ENCODE data around the gene INCA1. TPM values are rescaled to one million over a fixed set of nuclear protein-coding genes. Genes with fewer than 3 reads are reported as not detected.

INCA1 gene
- total RNA-seq, 4 donors from 2014 or later, result 0.73 to 1.4 (median 1.2) TPM

DNA sequence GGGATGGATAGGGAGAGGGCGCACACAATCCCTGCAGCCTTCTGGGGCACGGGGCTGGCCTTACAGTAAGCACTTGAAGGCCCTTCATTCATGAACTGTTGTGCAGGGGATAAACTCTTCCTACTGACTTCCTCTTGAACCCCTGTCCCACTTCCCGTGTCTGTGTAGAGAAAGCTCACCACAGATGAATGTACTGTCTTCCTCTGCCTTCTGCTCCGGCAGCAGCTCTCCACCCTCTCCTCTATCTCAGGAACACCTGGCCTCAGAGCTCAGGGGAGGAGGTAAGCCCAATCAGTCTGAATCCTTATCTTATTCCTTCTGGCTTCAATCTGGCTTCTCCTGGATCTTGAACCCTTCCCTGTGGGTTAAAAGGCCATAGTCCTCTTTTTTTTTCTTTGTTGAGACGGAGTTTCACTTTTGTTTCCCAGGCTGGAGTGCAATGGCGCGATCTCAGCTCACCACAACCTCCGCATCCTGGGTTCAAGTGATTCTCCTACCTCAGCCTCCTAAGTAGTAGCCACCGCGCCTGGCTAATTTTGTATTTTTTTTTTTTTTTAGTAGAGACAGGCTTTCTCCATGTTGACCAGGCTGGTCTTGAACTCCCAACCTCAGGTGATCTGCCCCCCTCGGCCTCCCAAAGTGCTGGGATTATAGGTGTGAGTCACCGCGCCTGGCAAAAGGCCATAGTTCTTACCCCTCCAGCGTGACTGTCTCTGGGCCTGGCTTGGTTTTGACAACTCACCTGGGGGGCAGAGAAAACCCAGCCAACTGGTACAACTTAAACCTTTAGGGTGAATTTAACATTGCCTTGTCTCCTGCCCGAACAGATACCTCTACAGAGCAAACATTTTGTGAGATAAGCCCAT is 45.1 kb upstream of the INCA1 start:
- H3K27ac ChIP-seq, result no peak overlapping the region

DNA sequence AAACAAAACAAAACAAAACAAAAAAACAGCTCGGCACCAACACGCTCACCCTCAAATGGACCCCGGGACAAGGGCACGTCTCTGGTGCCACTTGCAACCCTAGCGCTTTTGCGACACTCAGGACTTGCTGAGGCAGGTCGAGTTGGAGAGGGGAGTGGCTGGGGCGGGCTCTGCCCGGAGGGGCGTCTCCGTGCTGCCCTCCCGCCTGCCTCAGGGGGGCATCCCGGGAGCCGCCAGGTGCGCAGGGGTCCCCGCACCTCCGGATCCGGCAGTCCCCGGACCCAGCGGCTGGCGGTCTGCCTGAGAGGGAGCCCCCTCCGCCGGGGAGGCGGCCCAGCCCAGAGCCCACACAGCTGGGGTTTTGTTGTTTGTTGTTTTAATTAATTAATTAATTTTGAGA is 38.0 kb upstream of the INCA1 start, which contains the start of gene SLC52A1:
Gene SLC52A1 (minus strand): TSS at position 112 of the 400 bp plus-strand sequence. CDS start 820 bp downstream, outside the sequence.
- no peaks in the 10 kb centered on the region for H3K36me3 ChIP-seq

More for the DNA sequence above, 45.1 kb upstream of the INCA1 start:
- Histone ChIP-seq H3K4me3 (no peak overlapping the region), H3K27me3 (no peaks in the 10 kb centered on the region), H3K4me1 (no peaks in the 10 kb centered on the region), H3K36me3 (no peaks in the 10 kb centered on the region), H3K9me3 (no peaks in the 10 kb centered on the region)
- 75% methylated on average over 15 of the region's 15 CpGs for WGBS
- TF ChIP-seq, protein P1, sequence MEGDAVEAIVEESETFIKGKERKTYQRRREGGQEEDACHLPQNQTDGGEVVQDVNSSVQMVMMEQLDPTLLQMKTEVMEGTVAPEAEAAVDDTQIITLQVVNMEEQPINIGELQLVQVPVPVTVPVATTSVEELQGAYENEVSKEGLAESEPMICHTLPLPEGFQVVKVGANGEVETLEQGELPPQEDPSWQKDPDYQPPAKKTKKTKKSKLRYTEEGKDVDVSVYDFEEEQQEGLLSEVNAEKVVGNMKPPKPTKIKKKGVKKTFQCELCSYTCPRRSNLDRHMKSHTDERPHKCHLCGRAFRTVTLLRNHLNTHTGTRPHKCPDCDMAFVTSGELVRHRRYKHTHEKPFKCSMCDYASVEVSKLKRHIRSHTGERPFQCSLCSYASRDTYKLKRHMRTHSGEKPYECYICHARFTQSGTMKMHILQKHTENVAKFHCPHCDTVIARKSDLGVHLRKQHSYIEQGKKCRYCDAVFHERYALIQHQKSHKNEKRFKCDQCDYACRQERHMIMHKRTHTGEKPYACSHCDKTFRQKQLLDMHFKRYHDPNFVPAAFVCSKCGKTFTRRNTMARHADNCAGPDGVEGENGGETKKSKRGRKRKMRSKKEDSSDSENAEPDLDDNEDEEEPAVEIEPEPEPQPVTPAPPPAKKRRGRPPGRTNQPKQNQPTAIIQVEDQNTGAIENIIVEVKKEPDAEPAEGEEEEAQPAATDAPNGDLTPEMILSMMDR (IDR thresholded peaks at IDR 0.05), result no peak
- no peak for DNase-seq (ENCODE audit: low spot score in 2 of 2)

DNA sequence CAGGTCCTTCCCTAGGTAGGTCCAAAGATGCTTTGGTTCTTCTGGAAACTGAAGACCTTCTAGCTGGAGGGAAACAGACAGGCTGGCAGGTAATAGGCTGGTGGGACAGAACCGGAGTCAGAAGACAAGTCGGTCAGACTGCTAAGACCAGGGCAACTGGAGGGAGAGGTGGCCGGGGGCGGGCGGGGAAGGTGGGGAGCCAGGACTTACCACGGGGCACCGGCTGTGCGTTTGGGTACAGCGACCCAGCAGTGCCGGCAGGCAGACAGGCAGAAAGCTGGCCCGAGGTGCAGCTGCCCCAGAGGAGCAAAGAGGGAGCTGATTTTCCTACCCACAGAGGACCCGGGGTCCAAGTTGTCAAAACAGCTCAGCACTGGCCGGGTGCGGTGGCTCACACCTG is 37.3 kb upstream of the INCA1 start:
- Histone ChIP-seq H3K4me3 (peak overlapping the region; percentile 53), H3K27me3 (peaks cover 3% of the 10 kb centered on the region), H3K27ac (no peak overlapping the region), H3K4me1 (peaks cover 26% of the 10 kb centered on the region), H3K9me3 (no peaks in the 10 kb centered on the region), H3K36me3 (no peaks in the 10 kb centered on the region)
- WGBS, result 80% methylated on average over 14 of the region's 14 CpGs
- TF ChIP-seq POLR2A (IDR thresholded peaks at IDR 0.05) (no peak), EP300 (IDR thresholded peaks at IDR 0.05) (no peak), POLR2AphosphoS5 (IDR thresholded peaks at IDR 0.05) (no peak)
- TF ChIP-seq, protein P1 (IDR thresholded peaks at IDR 0.05), result no peak
- DNase-seq (ENCODE audit: low spot score in 2 of 2), result no peak

More for the DNA sequence above, 38.0 kb upstream of the INCA1 start, which contains the start of gene SLC52A1:
- no peak for DNase-seq (ENCODE audit: low spot score in 2 of 2)
- Histone ChIP-seq H3K27me3 (peaks cover 3% of the 10 kb centered on the region), H3K9me3 (no peaks in the 10 kb centered on the region), H3K27ac (no peak within 1 kb of the TSS), H3K4me1 (peaks cover 26% of the 10 kb centered on the region), H3K4me3 (peak within 1 kb of the TSS; percentile 53)
- 7% methylated on average over 17 of the region's 24 CpGs for WGBS
- TF ChIP-seq EP300 (IDR thresholded peaks at IDR 0.05) (no peak), POLR2AphosphoS5 (IDR thresholded peaks at IDR 0.05) (no peak), POLR2A (IDR thresholded peaks at IDR 0.05) (no peak)
- TF ChIP-seq, protein P1 (IDR thresholded peaks at IDR 0.05), result no peak

DNA sequence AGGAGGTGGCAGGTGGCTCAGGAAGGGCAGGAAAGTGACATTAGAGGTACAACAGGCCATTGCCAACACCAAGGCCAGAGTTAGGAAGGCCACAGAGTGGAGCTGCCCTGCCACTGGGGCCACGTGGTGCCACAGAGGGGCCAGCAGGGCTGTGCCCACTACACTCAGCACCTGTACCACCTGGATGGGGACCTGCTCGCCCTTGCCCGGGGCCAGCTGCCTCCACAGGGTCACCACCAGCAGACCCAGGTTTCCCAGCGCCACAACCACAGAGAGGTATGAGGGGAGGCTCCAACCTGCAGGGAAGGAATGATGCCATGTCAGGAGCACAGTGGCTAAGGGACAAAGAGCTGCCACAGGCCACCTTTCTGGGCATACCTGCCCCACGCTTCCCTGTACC is 36.7 kb upstream of the INCA1 start:
- peaks cover 26% of the 10 kb centered on the region for H3K4me1 ChIP-seq
- no peaks in the 10 kb centered on the region for H3K9me3 ChIP-seq
- H3K4me3 ChIP-seq, result no peak overlapping the region
- no peak for DNase-seq (ENCODE audit: low spot score in 2 of 2)
- H3K27ac ChIP-seq, result no peak overlapping the region
- peaks cover 3% of the 10 kb centered on the region for H3K27me3 ChIP-seq
- 75% methylated on average over 2 of the region's 5 CpGs for WGBS
- no peaks in the 10 kb centered on the region for H3K36me3 ChIP-seq
- TF ChIP-seq EP300 (IDR thresholded peaks at IDR 0.05) (no peak), POLR2AphosphoS5 (IDR thresholded peaks at IDR 0.05) (no peak), POLR2A (IDR thresholded peaks at IDR 0.05) (no peak)
- TF ChIP-seq, protein P1 (IDR thresholded peaks at IDR 0.05), result no peak

DNA sequence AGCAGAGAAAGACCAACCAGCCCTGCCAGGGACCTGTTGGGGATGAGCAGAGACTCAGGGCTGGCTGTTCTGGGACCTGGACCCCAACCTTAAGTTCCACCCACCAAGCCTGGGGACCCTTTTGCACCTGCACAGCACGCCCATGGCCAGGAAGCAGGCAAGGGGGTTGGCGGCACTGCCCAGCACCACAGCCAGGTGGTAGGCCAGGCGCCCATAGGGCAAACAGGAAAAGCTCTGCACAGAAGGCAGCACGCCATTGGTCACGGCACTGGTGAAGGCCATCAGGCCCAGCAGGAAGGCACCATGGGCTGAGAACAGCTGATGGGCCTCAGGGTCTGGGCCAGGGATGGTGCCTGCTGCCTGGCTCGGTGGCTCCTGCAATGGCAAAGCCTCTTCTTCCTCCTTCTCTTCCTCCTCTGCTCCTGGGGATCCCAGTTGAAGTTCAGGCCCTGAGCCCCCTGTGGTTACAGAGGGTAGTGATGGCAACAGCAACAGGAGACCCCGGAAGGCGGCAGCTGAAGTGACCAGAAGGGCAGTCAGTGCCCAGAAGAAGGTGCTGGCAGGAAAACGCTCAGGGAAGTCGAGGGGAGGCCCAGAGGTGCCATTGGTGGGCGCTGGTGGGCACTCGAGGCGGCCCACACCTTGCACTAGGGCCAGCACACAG is 36.2 kb upstream of the INCA1 start:
- 85% methylated on average over 6 of the region's 13 CpGs for WGBS
- no peak overlapping the region for H3K27ac ChIP-seq
- H3K9me3 ChIP-seq, result no peaks in the 10 kb centered on the region
- H3K4me1 ChIP-seq, result peaks cover 26% of the 10 kb centered on the region
- H3K36me3 ChIP-seq, result no peaks in the 10 kb centered on the region
- TF ChIP-seq POLR2AphosphoS5 (IDR thresholded peaks at IDR 0.05), result no peak
- TF ChIP-seq, protein P1 (IDR thresholded peaks at IDR 0.05), result peak in 1 of 2 donors; percentile 3
- DNase-seq (ENCODE audit: low spot score in 2 of 2), result no peak
- H3K4me3 ChIP-seq, result no peak overlapping the region
- peaks cover 3% of the 10 kb centered on the region for H3K27me3 ChIP-seq

Measured in suprapubic skin (tissue), 4 donors.